ENCODE measurements around the gene SYT3.

Gene SYT3

DNA sequence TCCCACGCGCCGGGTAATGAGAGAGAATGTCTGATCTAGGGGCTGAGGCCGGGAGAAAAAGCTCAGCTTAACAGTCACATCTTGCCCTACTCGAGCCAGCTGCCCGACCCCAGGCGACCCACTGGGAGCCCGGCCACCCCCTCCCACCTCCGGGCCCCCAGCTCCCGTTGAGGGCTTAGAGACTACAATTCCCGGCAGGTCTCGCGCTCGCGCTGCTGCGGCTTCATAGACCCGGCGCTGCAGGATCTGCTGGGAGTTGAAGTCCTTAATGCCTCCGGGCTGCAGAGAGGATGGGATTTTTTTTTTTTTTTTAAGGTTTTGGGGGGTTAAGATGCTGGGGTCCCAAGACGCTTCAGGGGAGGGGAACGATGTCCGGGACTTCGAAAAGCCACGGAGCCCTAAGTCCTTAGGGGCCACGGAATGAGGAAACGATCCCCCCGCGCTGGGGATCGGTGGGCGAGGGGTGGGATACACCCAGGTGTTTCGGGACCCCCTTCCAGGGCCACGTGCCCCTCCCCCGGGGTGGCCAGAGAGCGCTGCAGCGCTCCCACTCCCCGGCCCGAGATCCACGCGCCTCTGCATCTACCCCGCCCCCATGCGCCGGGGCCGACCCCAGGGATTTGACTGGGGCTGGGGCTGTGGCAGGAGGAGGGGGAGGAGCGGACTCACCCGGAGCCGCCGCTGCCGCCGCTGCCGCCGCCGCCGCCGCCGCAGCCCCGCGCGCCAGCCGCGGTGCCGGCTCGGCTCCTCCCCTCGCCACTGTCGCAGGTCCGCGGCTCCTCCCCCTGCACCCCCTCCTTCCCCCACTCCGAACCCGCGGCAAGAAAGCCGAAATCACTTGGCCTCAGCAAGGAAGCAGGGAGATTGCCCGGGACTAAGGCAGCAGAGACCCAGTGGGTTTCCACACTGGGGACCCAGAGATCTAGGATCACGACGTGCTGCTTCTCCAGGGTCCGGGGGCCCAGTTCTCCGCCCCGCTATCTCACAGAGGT lies at the start of gene SYT3:
TSS of gene SYT3 (minus strand) at position 761 of the 992 bp plus-strand sequence. CDS start 2,470 bp downstream, outside the sequence.
- DNase-seq, result no peak

GRCh38 chr19:50688766-50689165 lies 49.1 kb upstream of the SYT3 start:
- DNase-seq, result no peak

GRCh38 chr19:50686310-50687032 lies 46.8 kb upstream of the SYT3 start:
- DNase-seq, result no peak

DNA sequence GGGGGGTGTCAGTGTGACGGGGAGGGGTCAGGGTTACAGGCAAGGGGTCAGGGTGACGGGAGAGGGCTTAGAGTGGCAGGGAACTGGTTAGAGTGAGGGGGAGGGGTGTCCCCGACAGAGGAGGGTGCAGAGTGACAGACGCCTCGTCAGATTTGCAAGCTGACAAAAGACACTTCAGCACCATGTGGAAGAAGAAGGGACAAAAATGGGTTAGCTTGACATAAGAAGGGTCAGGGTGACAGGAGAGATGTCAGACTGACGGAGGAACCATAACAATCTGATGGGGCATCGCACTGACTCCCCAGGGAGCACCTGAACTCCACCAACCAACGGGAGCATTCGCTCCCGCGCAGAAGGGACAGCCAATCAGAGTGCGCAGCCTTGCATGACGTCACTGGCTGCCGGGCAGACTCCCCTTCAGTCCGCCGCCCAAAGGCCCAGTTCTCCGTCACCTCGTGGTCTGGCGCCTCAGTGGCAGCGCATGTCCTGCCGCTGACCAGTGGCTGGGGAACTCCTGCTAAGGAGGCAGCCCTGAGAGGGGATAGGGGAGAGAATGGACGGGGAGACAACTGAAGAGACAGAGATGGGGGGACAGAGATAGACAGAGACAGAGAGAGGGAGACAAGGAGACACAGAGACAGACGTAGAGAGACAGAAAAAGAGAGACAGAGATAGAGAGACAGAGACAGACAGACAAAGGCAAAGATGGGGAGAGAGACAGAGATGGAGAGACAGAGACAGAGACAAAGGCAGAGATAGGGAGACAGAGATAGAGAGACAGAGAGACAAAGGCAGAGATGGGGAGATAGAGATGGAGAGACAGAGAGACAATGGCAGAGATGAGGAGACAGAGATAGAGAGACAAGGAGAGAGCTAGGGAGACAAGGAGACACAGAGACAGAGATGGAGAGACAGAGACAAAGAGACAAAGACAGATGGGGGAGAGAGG lies 39.8 kb upstream of the SYT3 start:
- peak; percentile 59 for DNase-seq

DNA sequence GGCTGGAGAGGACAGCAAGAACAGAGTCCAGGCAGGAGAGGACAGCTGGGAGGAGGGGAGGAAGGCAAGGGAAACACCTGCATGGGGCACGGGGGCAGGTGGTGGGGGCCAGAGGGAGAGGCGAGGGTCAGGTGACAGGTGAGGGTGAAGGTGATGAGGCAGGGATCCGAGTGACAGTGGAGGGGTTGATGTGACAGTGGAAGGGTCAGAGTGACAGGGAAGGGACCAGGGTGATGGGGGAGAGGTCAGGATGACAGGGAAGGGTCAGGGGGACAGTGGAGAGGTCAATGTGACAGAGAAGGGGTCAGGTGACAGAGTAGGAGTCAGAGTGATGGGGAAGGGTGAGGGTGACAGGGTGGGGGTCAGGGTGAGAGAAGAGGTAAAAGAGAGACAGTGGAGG lies 38.6 kb upstream of the SYT3 start:
- DNase-seq, result no peak

- DNase-seq, result no peak
These were observed 38.0 kb upstream of the SYT3 start for GRCh38 chr19:50677636-50678035.

DNA sequence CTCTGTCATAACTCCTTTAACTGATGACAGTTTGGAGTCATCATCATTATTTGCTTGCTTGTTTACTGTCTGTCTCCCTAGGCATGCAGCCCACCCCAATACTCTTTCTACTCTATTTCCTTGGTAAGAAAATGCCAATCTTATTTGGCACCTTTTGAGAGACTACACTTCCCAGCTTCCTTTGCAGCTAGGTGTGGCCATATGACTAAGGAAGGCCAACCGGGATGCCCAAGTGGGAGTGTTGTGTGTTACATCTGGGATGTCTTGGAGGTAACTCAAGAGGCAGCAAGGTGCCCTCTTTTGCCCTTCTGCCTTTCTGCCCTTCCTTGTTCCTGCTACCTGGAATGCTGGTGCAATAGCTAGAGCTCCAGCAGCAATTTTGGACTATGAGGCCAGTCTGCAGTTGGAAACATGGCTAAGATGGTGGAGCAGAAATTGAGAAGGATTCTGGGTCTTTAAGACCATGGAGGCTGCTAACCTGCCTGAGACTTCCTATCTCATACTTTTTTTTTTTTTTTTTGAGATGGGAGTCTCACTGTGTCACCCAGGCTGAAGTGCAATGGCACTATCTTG lies 37.0 kb upstream of the SYT3 start:
- no peak for DNase-seq

DNA sequence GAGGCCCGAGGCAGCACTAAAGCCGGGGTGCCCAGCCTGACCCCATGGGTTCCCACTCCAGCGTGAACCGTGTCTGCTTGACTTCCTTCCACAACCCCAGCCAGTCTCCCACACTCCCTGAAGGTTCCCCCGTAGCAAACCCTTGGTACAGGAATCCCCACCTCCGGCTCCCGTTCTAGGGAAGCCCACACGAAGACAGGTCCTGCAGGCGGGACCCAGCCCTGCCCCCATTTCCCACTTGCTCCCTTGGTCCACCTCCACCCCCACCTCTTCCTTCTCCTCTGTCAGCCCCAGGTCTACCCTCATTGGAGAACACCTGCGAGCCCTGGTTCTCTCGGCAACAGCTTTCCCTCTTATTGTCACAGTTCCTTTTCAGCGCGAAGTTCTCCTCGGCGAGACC lies 33.4 kb upstream of the SYT3 start:
- DNase-seq, result no peak

DNA sequence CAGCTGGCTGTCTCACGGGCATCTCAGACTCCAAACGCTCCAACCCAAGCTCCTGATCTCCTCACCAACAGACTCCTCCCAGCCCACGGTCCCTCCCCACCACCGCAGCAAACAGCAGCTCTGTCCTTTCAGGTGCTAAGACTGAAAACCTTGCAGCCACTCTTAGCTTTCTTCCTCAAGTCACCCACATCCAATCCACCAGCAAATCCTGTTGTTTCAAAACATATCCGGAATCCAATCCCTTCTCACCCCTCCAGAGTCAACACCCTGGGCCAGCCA lies 30.4 kb upstream of the SYT3 start:
- no peak for DNase-seq

- no peak for DNase-seq
These were observed 29.8 kb upstream of the SYT3 start for GRCh38 chr19:50669302-50670101.

- no peak for DNase-seq
These were observed 29.2 kb upstream of the SYT3 start for GRCh38 chr19:50668879-50669278.

DNA sequence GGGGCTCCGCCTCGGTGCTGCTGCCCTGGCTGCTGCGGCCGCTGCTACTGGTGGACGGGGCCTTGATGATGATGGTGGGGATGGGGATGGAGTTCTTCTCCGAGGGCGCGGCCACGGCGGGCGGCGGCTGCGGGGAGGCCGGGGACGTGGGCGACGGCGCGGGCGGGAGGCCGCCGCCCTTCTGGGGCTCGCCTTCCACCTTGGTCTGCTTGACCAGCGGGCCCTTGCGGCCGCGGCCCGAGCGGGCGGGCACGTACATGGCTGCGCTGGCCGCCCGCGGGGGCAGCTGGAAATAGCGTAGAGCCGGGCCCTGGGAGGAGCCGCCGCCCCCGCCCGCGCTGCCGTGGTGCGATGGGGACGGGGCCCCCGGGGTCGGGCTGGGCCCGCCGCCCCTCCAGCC lies 28.7 kb upstream of the SYT3 start:
- no peak for DNase-seq

DNA sequence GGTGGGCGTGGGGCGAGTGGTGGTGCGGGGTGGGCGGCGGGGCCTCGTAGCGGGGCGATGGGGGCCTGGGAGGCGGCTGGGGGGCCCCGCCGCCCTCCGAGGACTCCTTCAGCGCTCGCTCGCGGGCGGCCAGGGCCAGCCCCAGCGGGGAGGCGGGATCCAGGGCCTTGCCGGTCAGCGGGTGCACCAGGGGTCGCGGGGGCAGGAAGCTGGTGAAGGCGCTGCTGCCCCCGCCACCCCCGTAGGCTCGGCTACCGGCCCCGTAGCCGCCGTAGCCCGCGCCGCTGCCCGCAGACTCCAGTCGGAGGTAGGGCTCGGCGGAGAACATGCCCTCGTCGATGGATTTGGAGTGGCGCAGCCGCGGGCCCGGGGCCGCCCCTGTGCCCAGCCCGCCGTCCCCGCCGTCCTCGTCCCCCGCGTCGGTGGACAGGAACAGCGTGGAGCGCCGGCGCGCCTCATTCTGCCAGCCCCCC lies 28.1 kb upstream of the SYT3 start:
- no peak for DNase-seq

DNA sequence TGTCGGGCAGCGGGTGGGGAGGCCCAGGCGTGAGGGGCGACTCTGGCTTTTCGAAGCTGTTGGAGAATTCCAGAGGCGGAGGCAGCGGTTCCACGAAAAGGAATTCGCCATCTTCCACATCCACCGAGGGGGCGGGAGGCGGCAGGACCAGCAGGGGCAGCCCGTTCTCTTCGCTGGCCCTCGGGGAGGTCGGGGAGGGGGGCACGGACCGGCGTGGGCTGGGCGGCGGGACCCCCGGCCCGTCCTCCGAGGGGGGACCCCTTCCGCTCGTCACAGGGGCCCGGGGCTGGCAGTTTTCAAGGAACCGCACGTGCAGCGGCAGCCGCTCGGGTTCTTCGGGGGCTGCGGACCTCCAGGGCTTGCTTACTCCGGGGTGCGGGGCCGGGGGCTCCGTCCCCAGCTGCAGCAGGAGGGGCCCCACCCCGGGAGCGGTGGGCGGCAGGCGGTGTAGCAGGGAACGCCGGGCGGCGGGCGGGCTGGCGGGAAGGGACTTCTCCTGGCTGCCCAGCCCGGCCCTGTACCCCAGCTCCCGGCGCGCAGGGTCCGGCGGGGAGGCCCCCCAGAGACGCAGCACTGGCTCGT lies 27.6 kb upstream of the SYT3 start:
- no peak for DNase-seq

DNA sequence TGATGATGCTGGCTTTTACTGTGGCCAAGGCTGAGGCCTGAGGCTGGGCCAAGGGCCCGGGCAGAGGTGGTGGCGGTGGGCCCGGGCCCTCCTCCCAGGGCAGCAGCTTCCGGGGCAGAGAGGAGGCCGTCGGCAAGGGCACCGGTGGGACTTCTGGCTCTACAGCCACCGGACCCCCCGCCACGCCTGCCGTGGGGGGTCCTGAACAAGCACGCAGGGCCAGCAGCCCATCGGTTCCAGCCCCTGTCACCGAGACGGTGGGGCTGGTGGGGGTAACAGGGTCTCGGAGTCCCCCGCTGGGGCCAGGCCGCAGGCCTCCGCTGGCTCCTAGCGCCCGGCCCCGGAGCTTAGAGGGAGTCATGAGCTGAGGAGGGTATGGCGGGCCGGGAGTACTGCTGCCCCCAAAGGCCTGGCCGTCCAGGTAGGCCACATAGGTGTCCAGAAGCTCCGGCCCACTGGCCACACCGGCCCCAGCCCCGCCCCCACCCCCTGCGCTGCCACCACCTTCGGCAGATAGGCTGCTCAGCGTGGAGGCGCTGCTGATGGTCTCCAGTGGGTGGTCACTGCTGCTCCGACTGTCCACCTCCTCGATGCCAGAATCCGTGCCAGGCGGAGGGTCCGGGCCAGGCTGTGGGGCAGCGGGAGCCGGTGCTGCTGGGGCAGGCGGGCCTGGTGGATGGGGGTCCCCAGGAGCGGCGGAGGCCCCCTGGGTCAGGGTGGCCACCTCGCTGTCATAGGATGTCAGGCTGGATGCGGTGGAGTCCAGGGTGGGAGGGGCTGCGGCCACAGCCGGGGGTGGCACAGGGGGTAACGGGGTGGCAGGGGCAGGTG lies 26.9 kb upstream of the SYT3 start:
- no peak for DNase-seq

DNA sequence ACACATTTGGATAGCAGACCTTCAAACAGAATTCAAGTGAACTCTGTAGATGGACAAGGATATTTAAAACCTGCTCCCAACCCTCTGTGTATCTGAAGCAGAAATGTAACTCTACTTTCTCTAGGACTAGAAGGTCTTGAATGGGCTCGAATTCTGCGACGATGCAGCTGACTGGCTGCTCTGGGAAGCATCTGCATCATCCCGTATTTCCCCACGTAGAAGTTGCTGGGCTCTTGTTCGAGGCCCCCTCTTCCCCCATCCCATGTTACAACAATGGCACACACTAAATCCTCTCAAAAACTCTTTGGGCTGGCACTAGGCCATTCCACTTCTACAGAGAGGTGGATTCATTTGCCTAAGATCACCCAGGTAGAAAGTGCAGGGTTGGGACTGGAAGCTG lies 24.5 kb upstream of the SYT3 start:
- DNase-seq, result no peak

DNA sequence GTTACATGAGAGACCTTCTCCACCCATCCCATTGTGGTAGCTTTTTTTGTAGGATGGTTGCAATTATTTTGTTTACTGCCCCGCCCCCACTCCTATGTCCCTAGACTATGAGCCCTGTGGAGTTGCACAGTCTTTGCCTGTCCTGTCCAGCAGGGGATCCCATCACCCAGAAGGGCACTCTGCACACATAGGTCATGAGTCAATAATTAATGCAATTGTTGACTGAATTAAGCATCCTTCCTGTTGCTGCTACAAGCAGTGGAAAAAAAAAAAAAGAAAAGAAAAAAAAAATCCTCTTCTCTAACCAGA lies 23.8 kb upstream of the SYT3 start:
- no peak for DNase-seq

DNA sequence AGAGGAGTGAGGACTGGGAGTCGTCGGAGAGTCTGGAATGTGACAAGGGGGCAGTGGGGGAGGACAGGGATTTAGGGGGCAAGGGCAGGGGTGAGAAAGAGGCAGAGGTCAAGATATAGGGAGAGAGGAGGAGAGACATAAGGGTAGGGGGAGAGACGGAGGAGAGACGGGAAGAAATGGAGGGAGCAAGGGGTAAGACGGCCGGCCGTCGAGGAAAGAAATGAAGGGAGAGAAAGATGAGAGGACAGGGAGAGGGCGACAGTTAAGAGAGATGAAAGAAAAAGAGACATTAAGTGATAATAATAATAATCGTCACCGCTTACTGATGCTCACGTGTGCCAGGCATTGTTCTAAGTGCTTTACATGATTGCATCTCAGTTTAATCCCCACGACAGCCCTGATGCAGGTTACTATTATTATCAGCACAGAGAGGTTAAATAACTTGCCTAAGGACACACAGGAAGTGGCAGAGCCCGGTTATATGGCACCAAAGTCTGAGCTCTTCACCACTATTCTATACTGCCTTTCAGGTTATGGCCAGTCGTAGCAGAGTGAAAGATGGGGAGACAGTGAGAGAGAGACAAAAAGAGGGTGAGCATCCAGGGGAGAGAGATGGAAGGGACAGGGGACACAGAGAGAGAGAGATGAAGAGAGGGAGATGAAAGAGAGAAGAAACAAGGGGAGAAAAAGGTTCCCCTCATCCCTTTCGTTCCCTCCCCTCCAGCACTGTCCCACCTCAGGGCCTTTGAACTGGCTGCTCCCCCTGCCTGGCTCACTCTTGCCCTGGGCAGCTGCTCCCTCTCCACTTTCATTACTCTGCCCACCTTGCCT lies 23.2 kb upstream of the SYT3 start:
- DNase-seq, result no peak

DNA sequence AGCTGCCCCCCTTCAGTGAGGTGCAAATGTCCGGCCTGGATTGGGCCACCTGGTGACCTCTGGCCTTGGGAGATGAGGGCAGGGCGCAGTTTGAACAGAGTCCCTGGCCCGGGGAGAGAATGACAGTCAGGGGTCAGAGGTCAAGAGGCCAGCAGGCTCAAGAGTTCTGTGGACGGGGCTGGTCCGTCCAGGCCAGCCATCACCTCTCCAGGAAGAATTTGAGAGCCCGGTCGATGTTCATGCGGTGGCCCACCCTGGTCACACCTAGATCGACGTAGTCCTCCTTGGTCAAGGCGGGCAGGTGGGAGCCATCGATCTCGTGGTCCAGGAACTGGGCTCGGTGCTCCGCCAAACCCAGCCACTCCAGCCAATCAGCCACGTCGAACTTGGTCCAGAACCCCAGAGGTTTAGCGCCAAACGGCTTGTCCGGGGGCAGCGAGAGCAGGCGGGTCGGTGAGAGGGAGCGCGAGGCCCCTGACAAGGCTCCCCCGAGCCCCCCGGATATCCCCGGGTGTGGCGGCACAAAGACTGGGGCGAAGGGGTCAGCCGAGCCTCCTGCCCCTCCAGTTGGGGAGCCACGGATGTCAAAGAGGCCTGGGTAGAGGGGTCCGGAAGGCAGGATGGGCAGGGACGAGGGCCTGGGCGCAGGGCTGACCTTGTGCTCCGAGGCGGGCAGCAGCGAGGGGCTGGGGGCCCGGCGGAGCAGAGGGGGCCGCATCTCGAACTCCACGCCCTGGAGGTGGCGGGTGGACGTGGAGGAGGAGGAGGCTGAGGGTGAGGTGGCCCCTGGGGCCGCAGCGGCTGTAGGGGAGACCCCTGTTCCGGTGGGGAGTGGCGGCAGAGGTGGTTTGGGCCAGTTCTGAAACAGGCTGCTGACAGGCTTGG lies 22.3 kb upstream of the SYT3 start:
- no peak for DNase-seq

Data from T1000 (cell line).